HT-29 (cell line): ENCODE data around the gene NLRP11. TPM values are rescaled to one million over a fixed set of nuclear protein-coding genes. Genes with fewer than 3 reads are reported as not detected.

ENCODE experiments used
- DNase-seq: peaks from one replicate; pipeline ENCODE4 v3.0.0-alpha.2; 2015; ENCODE audit warnings: low spot score
- total RNA-seq: library from RNA; depleted of rRNA; stranded (reverse); fragments of >200 nt; shearing (Covaris generic); gene quantifications from 2 replicates; pipeline ENCODE4 v1.2.3, GENCODE V29; 2014; rRNA removed

NLRP11 gene
- total RNA-seq: 0.08 TPM in 1 of 2 replicates, not detected in the other

DNA sequence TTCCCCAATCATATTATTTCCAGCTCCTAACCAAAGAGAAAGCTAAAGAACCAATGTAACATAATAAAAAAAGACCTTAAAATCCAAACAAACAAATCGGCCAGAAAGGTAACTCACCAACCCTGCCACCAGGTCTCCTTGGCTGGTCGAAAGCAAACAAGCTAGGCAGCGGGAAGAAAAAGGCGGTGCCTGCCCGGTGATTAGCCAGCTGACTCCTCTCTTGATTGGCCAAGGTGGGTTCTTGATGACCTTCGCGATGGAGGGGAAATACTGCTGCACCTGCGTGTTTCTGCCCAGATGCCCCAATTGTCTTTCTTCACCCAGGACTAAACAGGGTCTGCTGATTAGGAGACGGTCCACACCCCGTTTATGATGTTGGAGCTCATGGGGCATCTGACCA is at the start of gene NLRP11:
Gene NLRP11, minus strand, starts transcription at position 154 of the 400 bp plus-strand sequence. CDS start 13,825 bp downstream, outside the sequence.
- no peak for DNase-seq

DNA sequence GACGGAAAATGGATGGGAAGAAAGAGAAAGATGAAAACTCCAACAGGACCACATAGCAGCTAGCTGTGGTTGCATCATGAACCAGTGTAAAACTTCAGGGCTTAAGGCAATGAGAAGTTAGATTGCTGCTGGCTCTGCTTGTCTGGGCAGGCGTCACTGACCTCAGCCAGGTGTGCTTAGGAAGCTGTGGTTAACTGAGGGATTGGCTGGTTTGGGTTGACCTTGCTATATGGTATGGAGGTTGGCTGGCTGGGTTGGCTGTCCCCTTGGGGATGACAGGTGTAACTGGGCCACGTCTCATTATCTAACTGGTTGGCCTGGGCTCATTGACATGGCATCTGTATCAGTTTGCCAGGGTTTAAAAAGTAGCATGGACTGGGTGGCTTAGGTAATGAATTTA is 45.4 kb upstream of the NLRP11 start:
- no peak for DNase-seq

DNA sequence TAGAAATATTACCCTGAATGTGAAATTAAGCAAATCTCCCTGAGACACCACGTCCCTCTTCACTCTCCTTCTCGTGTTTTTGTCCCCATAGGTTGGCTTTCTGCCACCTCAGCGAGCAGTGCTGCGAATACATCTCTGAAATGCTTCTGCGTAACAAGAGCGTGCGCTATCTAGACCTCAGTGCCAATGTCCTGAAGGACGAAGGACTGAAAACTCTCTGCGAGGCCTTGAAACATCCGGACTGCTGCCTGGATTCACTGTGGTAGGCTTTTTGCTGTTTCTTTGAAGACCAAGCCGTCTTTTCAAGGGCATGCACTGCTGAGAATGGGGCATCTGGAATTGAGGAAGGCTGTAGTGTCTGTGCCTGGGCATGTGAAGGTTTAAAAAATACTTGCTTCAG is 38.9 kb upstream of the NLRP11 start:
- no peak for DNase-seq

DNA sequence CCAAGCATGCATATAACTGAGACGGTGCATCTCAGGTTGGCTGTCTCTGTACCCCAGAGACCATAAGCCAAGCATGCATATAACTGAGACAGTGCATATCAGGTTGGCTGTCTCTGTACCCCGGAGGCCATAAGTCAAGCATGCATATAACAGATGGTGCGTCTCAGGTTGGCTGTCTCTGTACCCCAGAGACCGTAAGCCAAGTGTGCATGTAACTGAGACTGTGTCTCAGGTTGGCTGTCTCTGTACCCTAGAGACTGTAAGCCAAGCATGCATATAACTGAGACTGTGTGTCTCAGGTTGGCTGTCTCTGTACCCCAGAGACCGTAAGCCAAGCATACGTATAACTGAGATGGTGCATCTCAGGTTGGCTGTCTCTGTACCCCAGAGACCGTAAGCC is 35.3 kb upstream of the NLRP11 start:
- no peak for DNase-seq

DNA sequence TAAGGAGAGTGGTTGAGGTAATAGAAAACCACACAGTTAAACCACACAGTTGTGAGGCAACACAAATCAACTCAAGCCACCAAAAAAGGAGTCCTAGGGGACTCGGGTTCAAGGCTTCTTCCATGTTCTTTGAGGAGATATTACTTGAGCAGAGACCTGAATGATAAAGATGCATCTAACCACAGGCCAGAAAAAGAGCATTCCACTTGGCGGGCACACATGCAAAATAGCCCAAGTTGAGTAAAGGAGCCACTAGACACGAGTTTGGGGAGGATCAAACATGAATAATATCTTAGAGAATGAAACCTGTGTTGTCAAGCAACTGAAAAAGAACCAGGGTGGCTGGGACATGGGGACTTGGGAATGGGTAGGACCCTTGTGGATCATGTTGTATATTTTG is 34.7 kb upstream of the NLRP11 start:
- DNase-seq: no peak

DNA sequence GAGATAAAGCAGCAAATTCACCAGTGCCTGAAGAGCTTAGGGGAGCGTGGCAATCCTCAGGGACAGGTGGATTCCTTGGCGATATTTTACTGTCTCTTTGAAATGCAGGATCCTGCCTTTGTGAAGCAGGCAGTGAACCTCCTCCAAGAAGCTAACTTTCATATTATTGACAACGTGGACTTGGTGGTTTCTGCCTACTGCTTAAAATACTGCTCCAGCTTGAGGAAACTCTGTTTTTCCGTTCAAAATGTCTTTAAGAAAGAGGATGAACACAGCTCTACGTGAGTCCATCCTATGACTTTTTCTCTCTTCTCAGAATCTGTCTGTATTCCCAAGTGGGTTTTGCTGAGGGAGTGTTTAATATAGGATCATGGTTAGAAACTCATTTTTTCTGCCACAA is 27.2 kb upstream of the NLRP11 start:
- no peak for DNase-seq

DNA sequence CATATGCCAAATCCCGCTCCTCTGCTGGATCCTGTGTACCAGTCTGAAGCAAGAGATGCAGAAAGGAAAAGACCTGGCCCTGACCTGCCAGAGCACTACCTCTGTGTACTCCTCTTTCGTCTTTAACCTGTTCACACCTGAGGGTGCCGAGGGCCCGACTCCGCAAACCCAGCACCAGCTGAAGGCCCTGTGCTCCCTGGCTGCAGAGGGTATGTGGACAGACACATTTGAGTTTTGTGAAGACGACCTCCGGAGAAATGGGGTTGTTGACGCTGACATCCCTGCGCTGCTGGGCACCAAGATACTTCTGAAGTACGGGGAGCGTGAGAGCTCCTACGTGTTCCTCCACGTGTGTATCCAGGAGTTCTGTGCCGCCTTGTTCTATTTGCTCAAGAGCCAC is 26.6 kb upstream of the NLRP11 start:
- DNase-seq: no peak

DNA sequence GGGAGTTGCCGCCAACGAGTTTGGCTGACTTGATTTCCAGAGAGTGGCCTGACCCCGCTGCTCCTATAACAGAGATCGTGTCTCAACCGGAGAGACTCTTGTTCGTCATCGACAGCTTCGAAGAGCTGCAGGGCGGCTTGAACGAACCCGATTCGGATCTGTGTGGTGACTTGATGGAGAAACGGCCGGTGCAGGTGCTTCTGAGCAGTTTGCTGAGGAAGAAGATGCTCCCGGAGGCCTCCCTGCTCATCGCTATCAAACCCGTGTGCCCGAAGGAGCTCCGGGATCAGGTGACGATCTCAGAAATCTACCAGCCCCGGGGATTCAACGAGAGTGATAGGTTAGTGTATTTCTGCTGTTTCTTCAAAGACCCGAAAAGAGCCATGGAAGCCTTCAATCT is 26.2 kb upstream of the NLRP11 start:
- no peak for DNase-seq

DNA sequence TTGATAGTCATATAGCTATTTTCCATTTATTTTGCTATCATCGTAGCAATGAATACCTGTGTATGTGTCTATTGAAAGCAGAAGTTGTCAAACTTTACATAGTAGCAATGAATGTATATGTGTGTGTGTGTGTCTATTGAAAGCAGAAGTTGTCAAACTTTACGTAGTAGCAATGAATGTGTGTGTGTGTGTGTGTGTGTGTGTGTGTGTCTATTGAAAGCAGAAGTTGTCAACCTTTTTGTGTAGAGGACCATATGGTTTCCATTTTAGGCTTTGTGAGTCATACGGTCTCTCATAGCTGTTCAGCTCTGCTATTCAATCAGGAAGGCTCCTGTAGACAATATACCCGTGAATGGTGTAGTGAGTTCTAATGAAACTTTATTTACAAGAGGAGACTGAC is 25.4 kb upstream of the NLRP11 start:
- DNase-seq: no peak

DNA sequence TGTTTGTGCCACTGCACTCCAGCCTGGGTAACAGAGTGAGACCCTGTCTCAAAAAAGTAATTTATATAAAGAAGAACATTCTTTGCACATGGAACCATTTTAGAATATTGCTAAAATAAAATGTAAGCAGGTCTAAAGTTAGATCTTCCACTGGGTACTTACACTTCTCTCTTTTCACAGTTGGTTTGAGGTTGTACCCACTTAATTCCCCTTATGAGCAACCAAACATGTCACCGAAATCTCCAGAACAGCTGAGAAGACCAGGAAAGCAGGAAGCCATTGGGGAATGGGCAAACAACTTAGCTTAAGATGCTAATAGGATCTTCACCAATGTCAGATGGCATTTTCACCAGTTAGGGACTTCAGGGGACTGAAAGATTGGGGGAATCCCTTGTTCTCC is 23.4 kb upstream of the NLRP11 start:
- no peak for DNase-seq

DNA sequence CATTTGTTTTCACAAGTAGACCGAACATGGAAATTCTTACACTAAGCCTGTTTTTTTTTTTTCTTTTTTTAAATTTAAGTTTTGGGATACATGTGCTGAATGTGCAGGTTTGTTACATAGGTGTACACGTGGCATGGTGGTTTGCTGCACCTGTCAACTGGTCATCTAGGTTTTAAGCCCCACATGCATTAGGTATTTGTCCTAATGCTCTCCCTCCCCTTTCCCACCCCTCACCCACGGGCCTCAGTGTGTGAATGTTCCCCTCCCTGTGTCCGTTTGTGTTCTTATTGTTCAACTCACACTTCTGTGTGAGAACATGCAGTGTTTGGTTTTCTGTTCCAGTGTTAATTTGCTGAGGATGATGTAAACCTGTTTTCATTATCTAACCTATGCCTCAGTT is 7.1 kb upstream of the NLRP11 start:
- DNase-seq: no peak

DNA sequence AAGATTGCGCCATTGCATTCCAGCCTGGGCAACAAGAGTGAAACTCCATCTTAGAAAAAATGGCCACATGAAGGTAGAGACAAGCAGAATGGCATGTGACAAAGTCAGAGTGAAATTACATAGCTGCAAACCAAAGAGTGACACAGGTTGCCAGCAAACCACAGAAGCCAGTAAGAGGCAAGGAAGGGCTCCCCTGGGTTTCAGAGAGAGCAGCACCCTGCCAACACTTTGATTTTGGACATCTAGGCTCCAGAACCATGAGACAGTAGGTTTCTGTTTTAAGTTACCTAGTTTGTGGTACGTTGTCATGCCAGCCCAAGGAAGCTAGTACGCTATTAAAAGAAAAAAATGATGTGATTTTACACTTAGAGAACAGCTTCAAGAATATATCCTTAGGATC is 6.5 kb upstream of the NLRP11 start:
- DNase-seq: no peak

DNA sequence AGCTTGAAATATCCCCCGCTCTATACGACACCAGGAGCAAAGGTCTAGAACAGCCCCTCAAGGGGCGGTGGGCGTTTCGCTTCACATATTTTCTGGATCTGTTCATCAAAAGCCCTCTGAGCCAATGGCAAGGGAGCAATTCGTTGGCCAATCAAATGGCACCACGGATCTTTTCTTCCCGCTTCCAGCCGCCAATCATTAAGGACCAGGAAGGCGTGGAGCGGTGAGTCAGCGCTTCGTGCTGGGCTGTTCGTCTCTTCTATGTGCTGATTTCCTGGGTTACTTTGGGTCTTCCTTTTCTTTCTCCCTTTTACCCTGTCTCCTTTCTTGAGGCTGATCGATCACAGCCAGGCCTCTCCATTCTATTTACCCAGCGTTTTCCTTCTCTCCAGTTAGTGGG is 4.5 kb upstream of the NLRP11 start, which contains the start of gene NLRP4:
Gene NLRP4, plus strand, starts transcription at position 201 of the 400 bp plus-strand sequence. CDS start 15,541 bp downstream, outside the sequence.
- DNase-seq: no peak

DNA sequence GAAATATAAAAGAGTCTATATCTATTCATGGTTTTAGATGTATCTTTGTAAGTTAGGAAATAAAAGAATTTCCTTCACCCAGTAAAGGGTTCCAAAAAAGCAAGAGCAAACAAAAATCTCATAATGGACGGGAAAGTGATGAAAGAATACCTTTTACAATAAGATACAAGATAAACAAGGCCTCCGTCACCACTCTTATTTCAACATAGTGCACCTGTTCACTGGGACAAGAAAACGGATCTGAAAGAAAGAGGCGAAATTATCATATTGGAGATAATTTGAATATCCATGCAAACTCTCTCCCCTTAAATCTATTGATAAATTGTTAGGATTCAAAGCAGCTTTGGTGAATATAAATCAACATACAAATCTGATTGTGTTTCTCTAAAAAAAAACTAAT is 877 bp upstream of the NLRP11 start:
- no peak for DNase-seq

DNA sequence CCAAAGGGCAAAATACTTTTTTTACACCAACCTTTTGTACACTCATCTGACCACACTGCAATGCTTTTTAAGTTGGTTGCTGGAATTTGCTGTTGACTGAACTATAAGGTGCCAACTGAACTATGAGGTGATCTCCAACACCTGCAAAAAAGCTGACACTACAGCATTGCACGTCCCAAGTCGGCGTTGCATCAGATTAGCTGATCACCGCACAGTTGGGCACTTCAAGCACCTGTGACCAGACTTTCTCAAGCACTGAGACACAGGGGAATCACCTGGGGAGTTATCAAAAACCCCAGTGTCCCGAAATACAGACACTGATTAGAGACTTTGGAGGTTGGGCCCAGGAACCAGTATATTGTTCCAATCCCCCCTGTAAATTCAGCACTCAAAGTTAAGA is 1.1 kb downstream of the NLRP11 start:
- DNase-seq: no peak

DNA sequence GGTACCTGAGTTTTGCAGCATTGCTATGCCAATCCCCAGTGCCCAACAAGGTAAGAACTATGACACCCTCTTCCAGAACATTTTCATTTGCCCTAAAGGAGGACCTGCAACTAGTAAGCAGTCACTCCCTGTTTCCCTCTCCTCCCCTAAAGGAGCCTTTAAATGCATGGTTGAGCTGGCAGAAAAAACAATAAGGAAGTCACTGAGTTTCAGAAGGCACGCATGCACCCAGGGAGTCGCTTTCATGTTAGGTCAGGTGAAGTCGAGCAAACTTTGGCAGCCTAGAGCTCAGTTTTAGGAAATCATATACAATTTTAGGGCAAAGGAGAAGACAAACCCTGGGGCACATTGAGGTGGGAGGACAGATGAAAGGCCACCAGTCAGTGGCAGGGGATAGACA is 11.8 kb downstream of the NLRP11 start:
- DNase-seq: no peak

DNA sequence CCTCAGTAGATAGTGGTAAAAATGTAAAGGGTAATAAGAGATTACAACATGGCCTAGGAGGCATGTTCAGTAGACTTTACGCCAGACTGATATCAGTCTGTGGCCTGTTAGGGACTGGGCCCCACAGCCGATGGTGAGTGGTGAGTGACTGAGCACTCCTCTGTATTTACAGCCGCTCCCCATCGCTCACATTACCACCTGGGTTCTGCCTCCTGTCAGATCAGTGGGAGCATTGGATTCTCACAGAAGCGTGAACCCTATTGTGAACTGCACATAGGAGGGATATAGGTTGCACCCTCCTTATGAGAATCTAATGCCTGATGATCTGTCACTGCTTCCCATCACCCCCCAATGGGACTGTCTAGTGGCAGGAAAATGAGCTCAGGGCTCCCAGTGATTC is 17.9 kb downstream of the NLRP11 start:
- no peak for DNase-seq

DNA sequence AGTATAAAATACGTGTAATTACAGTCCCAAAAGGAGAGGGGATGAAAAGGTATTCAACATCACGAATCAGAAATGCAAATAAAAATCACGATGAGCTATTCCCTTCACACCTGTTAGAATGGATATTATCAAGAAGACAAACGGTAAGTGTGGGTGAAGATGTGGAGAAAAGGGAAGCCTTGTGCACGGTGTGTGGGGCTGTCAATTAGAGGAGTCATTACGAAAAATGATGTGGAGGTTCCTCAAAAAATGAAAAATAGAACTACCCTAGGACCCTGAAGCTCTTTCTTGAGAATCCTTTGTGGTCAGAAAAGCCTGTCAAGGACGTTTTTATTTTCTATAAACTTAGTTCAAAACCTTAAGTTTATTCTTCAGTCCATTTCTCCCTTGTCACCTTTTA is 19.4 kb downstream of the NLRP11 start:
- DNase-seq: no peak

DNA sequence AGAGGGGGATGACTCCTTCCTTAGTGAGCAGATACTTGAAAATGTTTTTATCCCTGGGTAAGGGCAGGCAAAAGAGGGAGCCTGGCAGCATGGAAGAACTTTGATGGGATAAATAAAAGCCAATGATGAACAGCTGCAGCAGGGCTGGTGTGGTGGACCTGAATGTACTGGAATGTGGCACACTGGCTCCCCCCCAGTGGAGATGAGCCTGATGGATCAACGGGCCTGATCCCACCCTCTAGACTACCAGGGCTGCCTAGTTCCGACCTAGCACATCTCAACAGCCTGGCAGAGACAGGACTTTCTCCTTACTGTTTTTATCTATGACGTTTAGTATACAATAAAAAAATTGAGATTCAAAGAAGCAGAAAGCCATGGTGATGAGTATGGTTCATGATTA is 20.5 kb downstream of the NLRP11 start:
- no peak for DNase-seq

DNA sequence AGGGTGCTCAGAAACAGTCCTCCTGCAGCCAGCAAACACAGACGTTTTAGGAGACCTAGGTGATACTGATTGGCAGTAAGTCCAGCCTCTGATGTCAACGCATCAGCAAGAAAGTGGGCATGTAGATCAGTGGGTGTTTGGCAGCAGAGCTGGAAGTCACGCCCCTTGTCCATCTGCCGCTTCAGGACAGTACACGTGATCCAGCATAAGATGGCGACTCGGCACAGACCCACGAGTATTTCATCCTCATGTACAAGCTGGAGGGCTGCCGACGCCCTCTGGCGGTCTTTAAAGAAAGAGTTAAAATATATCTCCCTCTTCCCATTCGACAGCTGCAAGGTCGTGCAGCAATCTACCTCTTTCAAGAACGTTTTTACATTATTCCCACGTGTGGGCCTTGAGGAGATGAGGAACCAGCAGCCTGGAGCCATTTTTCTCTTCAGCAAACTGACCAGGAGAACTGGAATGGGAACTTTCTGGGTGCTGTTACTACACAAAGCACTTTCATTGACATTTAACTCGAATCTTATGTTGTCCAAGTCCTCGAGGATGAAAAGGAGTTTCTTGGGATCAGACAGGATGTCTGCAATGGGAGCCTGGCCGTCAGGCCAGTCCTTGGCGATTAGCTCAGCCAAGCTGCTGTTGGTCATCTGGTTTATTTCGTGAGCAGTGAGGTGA is 22.3 kb downstream of the NLRP11 start:
- DNase-seq: peak; percentile 97

DNA sequence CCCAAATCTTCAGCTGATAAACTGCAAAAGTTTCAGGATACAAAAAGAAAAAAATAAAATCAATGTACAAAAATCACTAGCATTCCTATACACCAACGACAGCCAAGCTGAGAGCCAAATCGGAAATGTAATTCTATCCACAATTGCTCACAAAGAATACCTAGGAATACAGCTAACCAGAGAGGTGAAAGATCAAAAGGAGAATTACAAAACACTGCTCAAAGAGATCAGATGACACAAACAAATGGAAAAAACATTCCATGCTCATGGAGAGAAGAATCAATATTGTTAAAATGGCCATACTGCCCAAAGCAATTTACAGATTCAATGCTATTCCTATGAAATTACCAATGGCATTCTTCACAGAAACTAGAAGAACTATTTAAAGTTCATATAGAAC is 29.5 kb downstream of the NLRP11 start:
- no peak for DNase-seq

DNA sequence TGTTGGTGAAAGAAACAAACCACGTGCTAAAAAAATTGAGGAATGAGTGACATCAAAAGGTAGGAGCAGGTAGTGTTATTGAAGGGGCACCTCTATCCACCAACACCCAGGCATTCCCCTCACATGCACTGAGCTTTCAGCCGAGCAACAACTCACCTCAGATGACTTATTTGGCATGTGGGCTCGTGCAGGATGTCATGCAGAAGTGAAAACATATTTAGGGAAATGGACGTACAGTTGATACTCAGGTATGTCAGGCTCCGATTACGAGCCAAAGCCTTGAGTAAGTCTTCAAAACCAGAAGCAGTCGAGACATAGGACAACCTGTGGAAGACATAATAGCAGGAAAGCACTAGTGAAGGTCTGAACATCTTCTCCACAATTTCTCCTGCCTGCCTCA is 30.4 kb downstream of the NLRP11 start:
- DNase-seq: no peak

DNA sequence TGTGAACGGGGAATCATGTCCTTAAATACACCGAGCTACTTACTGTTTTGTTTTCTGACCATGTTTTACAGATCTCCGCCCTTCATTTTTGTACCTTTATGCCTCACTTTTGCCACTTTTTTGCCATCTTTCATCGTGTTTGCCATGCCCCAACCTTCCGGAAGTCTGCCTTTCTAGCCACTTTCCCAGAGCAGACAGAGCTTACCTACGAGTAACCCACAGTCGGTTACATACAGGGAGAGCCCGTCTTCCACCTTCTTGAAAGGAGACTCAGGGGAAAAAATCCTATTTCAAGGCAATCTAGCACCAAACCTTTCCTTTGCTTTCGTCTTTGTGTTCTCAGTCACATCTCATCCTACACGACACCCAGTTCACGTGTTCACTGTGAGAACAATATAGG is 36.8 kb downstream of the NLRP11 start:
- DNase-seq: no peak

DNA sequence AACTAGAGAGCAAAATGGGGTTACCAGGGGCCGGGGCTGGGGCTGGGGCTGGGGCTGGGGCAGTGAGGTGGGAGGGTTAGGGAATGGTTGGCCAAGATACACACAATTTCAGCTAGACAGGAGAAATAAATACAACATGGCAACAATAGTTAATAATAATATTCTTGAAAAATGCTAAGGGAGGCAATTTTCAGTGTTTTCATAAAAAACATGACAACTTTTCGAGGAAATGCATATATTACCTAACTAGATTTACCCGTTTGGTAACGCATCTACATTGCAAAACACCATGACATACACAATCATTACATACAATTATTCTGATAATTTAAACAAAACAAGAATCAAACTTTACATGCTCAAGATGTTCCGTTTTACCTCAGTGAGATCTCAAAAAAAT is 50.7 kb downstream of the NLRP11 start:
- no peak for DNase-seq
